Activated naive CD4-positive, alpha-beta T cell treated with anti-CD3 and anti-CD28 coated beads, Interleukin-2, amount 50 U/mL, for 24 hours (primary cell): Measurements from ENCODE around the gene MEF2B.
A peak's percentile ranks its signal among the peaks of the same experiment; 100 is the strongest.

Experiments used
- H3K27ac Mint-ChIP-seq: one replicate; pipeline ENCODE4 v1.8.0; 2021; ENCODE audit warnings: mild to moderate bottlenecking, mixed read lengths
- H3K27me3 Mint-ChIP-seq: one replicate; pipeline ENCODE4 v1.8.0; 2021; ENCODE audit warnings: mixed read lengths
- H3K36me3 Mint-ChIP-seq: one replicate; pipeline ENCODE4 v1.8.0; 2021; ENCODE audit warnings: mixed read lengths
- H3K4me1 Mint-ChIP-seq: one replicate; pipeline ENCODE4 v1.8.0; 2021; ENCODE audit warnings: mixed read lengths
- H3K4me3 Mint-ChIP-seq: one replicate; pipeline ENCODE4 v1.8.0; 2021; ENCODE audit warnings: mild to moderate bottlenecking, mixed read lengths
- H3K9me3 Mint-ChIP-seq: one replicate; pipeline ENCODE4 v1.8.0; 2021; ENCODE audit warnings: mixed read lengths

MEF2B gene

DNA sequence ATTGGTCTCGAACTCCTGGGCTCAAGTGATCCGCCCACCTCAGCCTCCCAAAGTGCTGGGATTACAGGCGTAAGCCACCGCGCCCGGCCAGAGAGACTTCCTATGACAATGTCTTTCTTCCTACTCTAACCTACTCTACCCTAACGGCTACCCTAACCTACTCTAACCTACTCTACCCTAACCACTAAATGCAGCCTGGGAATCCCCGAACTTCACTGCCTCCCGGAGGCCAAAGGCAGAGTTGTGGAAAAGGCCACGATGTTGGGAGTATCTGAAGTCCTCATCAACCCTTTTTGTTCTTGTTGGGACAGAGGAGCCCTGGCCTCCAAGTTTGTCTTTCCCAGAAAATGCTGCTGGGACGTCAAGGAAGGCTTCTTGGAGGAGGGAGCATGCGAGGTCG is 34.1 kb upstream of the MEF2B start:
- Mint-ChIP-seq H3K4me3 (peak overlapping the region; percentile 72), H3K27ac (no peak overlapping the region), H3K4me1 (peaks cover 29% of the 10 kb centered on the region), H3K9me3 (no peaks in the 10 kb centered on the region), H3K36me3 (peaks cover 2% of the 10 kb centered on the region), H3K27me3 (no peaks in the 10 kb centered on the region)

DNA sequence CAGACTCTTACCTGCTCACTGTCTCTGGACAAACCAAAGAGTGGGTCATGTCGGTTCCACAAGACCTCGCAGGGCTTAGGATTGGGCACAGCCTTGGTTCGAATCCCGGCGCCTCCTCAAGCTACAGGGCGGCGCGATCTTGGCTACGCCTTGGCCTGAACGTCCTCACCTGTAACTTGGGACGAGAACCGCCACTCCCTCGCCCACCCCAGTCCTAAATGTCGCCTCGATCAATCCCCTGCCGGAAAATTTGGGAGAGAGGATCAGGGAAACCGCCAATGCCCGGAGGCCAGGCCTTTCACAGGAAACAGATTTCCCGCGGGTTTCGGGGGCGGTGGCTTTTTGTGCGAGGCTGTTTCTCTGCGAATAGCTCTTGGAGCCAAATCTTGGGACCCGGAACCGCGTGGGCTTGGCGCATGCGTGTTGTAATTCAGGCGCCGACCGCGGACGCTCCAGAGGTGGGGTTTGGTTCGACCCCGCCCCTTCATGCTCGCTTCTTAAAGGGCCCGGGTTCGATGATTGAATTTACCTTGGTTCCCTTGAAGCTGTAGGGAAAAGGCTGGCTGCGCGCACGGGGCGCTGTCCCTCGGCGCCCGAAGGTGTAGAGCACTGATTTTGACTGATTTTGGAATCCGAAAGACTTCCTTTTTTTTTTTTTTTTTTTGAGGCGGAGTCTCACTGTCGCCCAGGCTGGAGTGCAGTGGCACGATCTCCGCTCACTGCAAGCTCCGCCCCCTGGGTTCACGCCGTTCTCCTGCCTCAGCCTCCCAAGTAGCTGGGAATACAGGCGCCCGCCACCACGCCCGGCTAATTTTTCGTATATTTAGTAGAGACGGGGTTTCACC is 33.2 kb upstream of the MEF2B start, which contains the start of gene NR2C2AP:
Gene NR2C2AP, minus strand, starts transcription at position 403 of the 845 bp plus-strand sequence. Its CDS starts 354 bp downstream, at position 49.
- peaks cover 29% of the 10 kb centered on the region for H3K4me1 Mint-ChIP-seq
- no peaks in the 10 kb centered on the region for H3K9me3 Mint-ChIP-seq
- H3K27ac Mint-ChIP-seq = peak within 1 kb of the TSS; percentile 96
- H3K27me3 Mint-ChIP-seq = no peaks in the 10 kb centered on the region
- peak within 1 kb of the TSS; percentile 96 for H3K4me3 Mint-ChIP-seq
- peaks cover 2% of the 10 kb centered on the region for H3K36me3 Mint-ChIP-seq

DNA sequence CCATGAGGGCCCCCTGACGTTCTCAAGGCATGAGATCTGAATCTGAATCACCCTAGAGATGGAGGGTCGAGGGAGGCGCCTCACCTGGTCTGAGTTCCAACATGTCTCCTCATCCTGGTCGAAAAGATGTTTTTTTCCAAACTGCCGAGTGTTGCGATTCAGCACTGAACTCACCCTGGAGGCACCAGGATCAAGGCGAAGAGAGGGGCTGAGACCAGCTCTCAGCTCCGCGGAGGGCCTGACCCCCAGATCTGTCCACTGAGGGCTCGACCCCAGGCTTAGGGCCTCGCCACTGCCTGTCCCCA is 32.6 kb upstream of the MEF2B start:
- no peaks in the 10 kb centered on the region for H3K9me3 Mint-ChIP-seq
- no peaks in the 10 kb centered on the region for H3K27me3 Mint-ChIP-seq
- H3K36me3 Mint-ChIP-seq = peaks cover 2% of the 10 kb centered on the region
- peaks cover 26% of the 10 kb centered on the region for H3K4me1 Mint-ChIP-seq
- H3K4me3 Mint-ChIP-seq = peak overlapping the region; percentile 96
- peak overlapping the region; percentile 96 for H3K27ac Mint-ChIP-seq

DNA sequence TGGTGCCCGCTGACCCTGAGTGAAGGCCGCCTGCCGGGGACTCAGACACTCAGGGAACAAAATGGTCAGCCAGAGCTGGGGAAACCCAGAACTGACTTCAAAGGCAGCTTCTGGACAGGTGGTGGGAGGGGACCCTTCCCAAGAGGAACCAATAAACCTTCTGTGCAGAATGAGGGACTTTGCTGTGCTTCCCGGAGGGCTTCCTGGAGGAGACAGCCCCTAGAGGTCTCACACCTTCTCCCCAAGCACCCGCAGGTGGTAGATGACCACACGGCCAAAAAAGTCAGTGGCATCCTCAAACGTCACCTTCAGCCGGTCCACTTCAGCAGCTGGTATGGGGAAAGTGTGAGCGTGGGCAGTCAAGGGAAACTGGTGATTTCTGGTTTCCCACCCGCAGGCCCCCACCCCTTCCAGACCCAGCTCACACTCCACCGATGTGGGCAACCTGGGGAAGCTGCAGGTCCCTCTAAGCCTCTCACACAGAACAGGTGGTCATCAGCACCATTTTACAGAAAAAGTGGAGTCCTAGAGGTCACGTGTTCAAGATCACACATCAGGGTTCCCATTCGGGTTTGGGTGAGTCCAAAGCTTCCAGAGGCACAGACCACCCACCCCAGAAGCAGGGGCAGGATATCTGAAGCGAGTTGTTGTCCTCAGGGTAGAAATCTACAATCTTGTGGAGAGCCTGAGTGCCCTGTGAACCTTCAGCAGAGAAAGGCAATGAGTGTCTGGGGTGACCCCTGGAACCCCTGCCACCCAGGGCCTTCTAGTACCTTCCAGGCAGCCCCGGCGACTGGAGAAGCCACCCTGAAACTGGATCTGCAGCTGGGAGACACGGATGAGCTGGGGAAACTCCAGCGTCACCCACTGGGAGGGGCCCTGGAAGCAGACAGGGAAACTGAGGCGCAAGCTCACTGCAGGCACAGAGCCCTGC is 31.9 kb upstream of the MEF2B start:
- peaks cover 2% of the 10 kb centered on the region for H3K36me3 Mint-ChIP-seq
- H3K4me1 Mint-ChIP-seq = peaks cover 19% of the 10 kb centered on the region
- H3K27ac Mint-ChIP-seq = peak overlapping the region; percentile 96
- H3K9me3 Mint-ChIP-seq = no peaks in the 10 kb centered on the region
- peak overlapping the region; percentile 96 for H3K4me3 Mint-ChIP-seq
- H3K27me3 Mint-ChIP-seq = no peaks in the 10 kb centered on the region

DNA sequence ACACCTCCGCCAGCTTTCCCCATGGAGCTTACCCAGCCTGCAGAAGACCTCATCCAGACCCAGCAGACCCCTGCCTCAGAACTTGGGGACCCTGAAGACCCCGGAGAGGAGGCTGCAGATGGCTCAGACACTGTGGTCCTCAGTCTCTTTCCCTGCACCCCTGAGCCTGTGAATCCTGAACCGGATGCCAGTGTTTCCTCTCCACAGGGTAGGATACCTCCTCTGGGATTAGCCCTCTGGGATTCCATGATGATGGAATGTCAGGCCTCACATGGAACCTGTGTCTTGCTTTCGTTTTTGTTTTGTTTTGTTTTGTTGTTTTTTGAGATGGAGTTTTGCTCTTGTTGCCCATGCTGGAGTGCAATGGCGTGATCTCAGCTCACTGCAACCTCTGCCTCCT is 23.9 kb upstream of the MEF2B start:
- H3K9me3 Mint-ChIP-seq = no peaks in the 10 kb centered on the region
- H3K27ac Mint-ChIP-seq = peak overlapping the region; percentile 62
- peaks cover 35% of the 10 kb centered on the region for H3K4me1 Mint-ChIP-seq
- H3K27me3 Mint-ChIP-seq = no peaks in the 10 kb centered on the region
- H3K36me3 Mint-ChIP-seq = peaks cover 1% of the 10 kb centered on the region
- H3K4me3 Mint-ChIP-seq = peak overlapping the region; percentile 98

DNA sequence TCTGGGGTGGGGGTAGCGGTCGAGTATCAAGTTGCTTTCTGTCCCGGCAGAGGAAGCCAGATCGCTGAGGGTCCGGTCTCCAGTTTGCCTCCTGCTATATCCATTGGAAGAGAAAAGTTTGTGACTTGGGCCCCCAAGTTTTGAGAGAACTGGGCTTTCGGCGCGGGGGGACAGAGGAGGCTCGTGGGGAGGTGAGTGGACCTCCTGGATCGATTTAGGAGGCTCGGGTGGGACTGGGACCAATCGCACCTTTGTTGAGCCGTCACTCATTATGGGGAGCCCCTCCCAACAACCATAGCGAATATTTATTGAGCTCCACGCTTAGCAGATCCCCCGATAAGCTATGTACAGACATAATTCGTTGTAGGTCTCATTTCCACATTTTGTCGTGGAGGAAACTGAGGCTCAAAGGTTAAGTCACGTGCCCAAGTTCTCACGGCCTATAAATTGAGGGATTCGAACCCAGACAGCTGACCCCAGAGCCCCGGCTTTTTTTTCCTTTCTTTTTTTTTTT is 22.9 kb upstream of the MEF2B start:
- Mint-ChIP-seq H3K4me3 (peak overlapping the region; percentile 98), H3K27me3 (no peaks in the 10 kb centered on the region), H3K36me3 (peaks cover 1% of the 10 kb centered on the region), H3K27ac (peak overlapping the region; percentile 99), H3K4me1 (peaks cover 42% of the 10 kb centered on the region), H3K9me3 (no peaks in the 10 kb centered on the region)

DNA sequence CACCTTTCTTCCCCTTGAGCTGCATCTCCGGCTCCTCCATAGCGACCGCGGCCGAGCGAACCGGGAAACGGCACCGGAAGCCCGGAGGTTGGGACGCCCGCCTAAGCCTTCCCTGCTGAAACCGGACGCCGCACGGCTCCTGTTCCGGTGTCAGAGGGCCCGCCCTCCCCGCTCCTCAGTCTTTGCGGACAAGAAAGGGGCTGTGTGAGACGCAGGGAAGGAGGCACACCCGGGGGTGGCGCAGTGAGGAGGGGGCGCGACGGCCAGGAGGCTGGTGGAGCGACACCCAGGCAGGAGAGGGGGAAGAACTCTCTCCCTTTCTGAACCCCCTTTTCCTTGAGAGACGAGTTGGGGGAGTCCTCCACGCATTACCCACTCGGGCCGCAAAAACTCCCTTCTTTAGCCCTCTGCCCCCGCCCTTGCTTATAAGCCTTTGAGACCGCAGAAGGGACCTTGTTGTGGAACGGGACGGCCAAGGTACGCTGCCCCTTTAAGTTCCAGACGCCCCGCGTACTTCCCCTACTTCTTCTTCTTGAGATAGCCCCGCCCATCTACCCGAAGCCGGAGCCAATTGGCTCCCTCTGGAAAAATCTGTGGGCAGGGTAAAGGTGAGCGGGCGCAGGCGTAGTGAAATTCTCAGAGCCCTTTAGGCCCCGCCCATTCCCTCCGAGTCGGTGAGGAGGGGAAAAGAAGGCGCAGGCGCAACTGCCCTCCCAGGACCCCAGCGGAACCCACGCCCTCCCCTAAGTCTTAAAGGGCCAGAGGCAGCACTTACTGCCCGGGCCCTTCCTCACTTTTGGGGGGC is 22.2 kb upstream of the MEF2B start, which contains the start of the genes BORCS8 and RFXANK:
Gene BORCS8, minus strand, starts transcription at position 75 of the 805 bp plus-strand sequence. Its CDS starts 35 bp downstream, at position 40.
Gene RFXANK, plus strand, starts transcription at position 181 of the 805 bp plus-strand sequence. CDS start 1,689 bp downstream, outside the sequence.
- peaks cover 42% of the 10 kb centered on the region for H3K4me1 Mint-ChIP-seq
- H3K27ac Mint-ChIP-seq = peak within 1 kb of the TSS; percentile 99
- H3K36me3 Mint-ChIP-seq = peaks cover 1% of the 10 kb centered on the region
- no peaks in the 10 kb centered on the region for H3K27me3 Mint-ChIP-seq
- no peaks in the 10 kb centered on the region for H3K9me3 Mint-ChIP-seq
- peak within 1 kb of the TSS; percentile 98 for H3K4me3 Mint-ChIP-seq

DNA sequence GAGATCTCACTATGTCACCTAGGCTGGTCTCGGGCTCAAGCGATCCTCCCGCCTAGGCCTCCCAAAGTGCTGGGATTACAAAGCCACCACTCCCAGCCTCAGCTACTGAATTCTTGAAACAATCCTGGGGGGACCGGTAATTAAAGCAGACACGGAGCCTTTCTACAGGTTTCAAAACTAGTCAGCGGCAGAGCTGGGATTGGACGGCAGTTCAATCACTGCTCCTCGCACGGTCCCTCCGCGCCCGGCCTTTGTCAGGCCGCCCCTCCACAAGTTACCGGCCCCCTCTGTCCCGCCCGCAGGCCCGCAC is 21.7 kb upstream of the MEF2B start:
- Mint-ChIP-seq H3K27me3 (no peaks in the 10 kb centered on the region), H3K9me3 (no peaks in the 10 kb centered on the region), H3K4me1 (peaks cover 44% of the 10 kb centered on the region), H3K36me3 (peaks cover 2% of the 10 kb centered on the region), H3K4me3 (peak overlapping the region; percentile 98), H3K27ac (peak overlapping the region; percentile 99)

DNA sequence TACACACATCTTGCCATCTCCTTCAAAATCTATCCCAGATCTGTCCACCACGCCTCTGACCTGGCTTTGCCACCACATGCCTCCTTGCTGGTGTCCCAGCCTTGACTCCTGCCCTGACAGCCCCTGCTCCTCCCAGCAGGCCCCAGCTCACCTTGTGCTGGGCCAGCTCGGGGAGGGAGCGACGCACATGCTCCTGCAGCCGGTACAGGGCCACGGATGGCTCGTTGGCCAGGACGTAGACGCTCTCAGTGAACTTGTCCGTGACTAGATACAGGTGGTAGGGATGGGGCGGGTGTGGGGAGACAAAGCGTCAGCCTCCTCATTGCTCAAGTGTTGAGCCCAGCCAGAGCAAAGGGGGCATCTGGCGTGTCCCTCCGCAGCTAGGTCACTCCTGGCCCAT is 16.7 kb upstream of the MEF2B start:
- Mint-ChIP-seq H3K4me3 (no peak overlapping the region), H3K36me3 (peaks cover 11% of the 10 kb centered on the region), H3K27me3 (no peaks in the 10 kb centered on the region), H3K27ac (peak overlapping the region; percentile 53), H3K9me3 (no peaks in the 10 kb centered on the region), H3K4me1 (peaks cover 34% of the 10 kb centered on the region)

DNA sequence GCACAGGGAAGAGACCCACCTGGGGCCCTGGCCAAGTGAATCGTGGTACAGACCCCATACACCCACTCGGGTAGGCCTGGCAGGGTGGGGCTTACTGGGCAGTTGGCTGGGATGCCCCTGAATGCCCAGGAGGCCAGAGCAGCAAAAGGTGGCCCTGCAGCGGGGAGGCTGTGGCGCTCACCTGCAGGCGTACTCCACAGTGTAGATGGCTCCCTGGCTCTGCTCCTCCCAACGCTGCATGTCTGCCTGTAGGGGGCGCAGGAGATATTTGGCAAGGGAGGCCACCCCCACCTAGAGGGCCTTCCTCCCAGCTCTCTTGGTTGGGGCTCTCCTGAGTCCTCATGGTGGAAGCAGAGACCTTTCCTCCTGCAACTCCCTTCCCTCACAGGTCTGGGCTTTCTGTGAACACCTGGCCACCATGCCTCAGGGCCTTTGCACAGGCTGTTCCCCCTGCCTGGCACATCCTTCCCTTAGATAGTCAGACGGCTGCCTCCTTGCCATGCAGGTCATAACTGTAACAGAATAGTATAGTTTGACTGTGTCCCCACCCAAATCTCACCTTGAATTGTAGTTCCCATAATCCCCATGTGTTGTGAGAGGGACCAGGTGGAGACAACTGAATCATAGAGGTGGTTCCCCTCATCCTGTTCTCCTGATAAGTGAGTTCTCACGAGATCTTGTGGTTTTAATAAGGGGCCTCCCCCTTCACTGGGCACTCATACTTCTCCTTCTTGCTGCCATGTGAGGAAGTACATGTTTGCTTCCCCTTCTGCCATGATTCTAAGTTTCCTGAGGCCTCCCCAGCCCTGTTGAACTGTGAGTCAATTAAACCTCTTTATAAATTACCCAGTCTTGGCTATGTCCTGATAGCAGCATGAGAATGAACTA is 16.0 kb upstream of the MEF2B start:
- Mint-ChIP-seq H3K4me1 (peaks cover 34% of the 10 kb centered on the region), H3K36me3 (peaks cover 11% of the 10 kb centered on the region), H3K4me3 (no peak overlapping the region), H3K9me3 (no peaks in the 10 kb centered on the region), H3K27me3 (no peaks in the 10 kb centered on the region), H3K27ac (no peak overlapping the region)

DNA sequence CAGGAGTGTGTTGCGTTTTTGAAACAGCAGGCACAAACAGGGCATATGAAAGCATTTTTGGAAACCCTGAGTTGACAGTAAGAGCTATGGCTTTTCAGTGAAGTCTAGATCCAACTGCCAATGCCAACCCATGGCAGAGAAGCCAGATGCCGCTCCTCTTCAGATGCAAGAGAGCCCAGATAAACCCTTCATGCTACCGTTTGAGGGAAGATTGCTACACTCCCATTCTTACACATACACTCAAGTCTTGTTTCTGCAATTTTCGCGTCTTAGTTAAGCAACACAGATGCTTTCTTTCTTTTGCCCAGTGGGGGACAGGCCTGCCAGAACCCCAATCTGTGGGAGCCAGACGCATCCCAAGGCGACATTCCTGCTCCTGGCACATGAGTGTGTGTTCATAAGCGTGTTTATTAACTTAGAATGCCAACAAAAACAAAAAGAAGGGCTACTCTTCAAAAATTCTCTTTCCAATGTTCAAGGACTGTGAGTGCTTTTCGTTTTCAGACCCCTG is 11.5 kb upstream of the MEF2B start:
- no peak overlapping the region for H3K4me3 Mint-ChIP-seq
- H3K9me3 Mint-ChIP-seq = no peaks in the 10 kb centered on the region
- no peaks in the 10 kb centered on the region for H3K27me3 Mint-ChIP-seq
- H3K36me3 Mint-ChIP-seq = peaks cover 9% of the 10 kb centered on the region
- H3K4me1 Mint-ChIP-seq = peaks cover 7% of the 10 kb centered on the region
- no peak overlapping the region for H3K27ac Mint-ChIP-seq

DNA sequence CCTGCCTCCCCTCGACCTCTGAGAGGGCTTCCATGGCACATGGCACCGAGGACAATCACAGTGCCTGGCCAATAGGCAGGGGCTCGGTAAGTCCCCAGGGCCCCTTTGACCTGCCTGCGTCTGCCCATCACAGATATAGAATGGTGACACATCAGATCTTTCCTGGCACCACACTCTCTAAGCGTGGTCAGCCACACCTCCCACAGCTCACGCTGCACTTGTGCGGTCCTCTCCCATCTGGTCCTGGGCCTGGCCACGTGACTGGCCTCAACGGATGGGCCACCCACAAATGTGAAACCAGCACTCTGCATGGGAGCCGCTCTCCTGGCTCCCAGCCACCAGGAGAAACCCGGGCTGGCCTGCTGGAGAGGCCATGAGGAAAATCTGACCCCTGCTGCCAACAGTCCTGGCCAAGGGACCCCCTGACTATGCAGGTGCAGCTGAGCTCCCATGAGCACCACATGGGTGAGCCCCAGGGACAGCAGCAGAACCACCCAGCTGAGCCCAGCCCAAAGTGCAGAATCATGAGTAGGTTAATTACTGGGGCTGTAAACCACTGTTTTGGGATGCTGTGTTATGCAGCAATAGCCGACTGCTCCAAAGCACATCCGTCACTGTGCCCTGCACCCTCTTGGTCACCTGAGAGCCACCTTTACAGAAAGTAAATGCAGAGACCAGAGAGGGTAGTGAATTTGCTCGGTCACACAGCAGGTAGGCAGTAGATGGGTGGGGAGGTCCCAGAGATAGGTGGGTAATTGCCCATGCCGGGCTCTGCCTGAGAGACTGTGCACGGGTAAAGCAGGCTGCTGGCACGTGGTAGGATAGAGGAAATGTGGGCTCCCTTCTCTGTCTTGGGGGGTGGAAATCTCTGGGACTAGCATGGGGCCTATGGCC is 9.7 kb upstream of the MEF2B start:
- peaks cover 8% of the 10 kb centered on the region for H3K36me3 Mint-ChIP-seq
- H3K27ac Mint-ChIP-seq = no peak overlapping the region
- H3K4me1 Mint-ChIP-seq = no peaks in the 10 kb centered on the region
- H3K27me3 Mint-ChIP-seq = no peaks in the 10 kb centered on the region
- no peaks in the 10 kb centered on the region for H3K9me3 Mint-ChIP-seq
- no peak overlapping the region for H3K4me3 Mint-ChIP-seq

DNA sequence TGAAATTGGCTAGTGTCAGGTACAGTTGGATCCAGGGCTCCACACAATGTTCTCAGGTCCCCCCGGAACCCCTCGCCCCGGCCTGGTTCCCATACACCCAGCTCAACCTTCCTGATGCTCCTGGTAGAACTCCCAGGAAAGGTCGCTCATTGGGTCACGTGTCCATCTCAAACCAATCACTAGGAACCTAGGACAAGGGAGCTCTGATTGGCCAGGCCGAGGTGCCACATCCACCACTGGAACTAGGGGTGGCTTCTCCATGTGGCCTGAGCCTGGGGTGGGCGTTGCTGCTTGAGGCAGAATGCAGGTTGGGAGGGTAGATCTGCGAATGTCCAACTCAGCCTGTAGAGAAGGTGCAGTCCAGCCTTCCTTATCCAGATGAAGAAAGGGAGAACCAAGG is 6.9 kb upstream of the MEF2B start:
- Mint-ChIP-seq H3K27me3 (no peaks in the 10 kb centered on the region), H3K4me3 (no peak overlapping the region), H3K27ac (no peak overlapping the region), H3K9me3 (no peaks in the 10 kb centered on the region), H3K36me3 (peaks cover 2% of the 10 kb centered on the region), H3K4me1 (no peaks in the 10 kb centered on the region)
